Panc1 (cell line): ENCODE results near the gene CYB5D1. TPM values are rescaled to one million over a fixed set of nuclear protein-coding genes. Genes with fewer than 3 reads are reported as not detected.

ENCODE experiments used
- ATAC-seq: fragments of 200-7000 bp; cut with Tn5 transposase; 2 replicates; pipeline ENCODE4 v1.9.1; 2020; ENCODE audit warnings: mild to moderate bottlenecking, moderate library complexity
- BruUV-seq: library from RNA; stranded (reverse); fragments of 400-500 nt; replicated peaks from 2 replicates; lab custom pipeline; 2021; lab: Mats Ljungman, UMichigan
- CTCF ChIA-PET: fragments of 300-600 bp; sonication (Branson Sonifier 250); formaldehyde crosslinking; loops from one replicate; lab custom pipeline; 2022; ENCODE audit warnings: antibody characterized with exemption; lab: Charles Lee
- POLR2A ChIA-PET: fragments of 300-600 bp; sonication (Branson Sonifier 250); formaldehyde crosslinking; loops from one replicate; lab custom pipeline; 2022; ENCODE audit warnings: antibody characterized with exemption; lab: Charles Lee
- DNase-seq: peaks from one replicate; pipeline ENCODE4 v3.0.0-alpha.2; 2010; ENCODE audit warnings: low read depth, low spot score
- H3K27ac ChIP-seq: 2 replicates; pipeline ENCODE4 v1.5.1; 2011; ENCODE audit warnings: mild to moderate bottlenecking, low read length, inconsistent platforms
- H3K27me3 ChIP-seq: fragments of 200-500 bp; sonication (Bioruptor generic); 2 replicates; pipeline ENCODE4 v1.6.0; 2014; ENCODE audit warnings: low read length, inconsistent platforms; ENCODE audit not compliant: control insufficient read depth, insufficient read depth
- H3K36me3 ChIP-seq: fragments of 200-500 bp; sonication (Bioruptor generic); 2 replicates; pipeline ENCODE4 v1.5.1; 2014; ENCODE audit warnings: inconsistent platforms, mild to moderate bottlenecking, low read length, moderate library complexity; ENCODE audit not compliant: control insufficient read depth, insufficient read depth
- H3K4me1 ChIP-seq: 2 replicates; pipeline ENCODE4 v1.5.1; 2011; ENCODE audit warnings: inconsistent platforms, mild to moderate bottlenecking, low read length, moderate library complexity; ENCODE audit not compliant: control insufficient read depth, insufficient read depth
- H3K4me3 ChIP-seq, 2 experiments: 2 replicates each; pipeline ENCODE4 v1.5.1; 2011 to 2012; ENCODE audit warnings: low read depth in 2 of 2, low read length in 2 of 2, mild to moderate bottlenecking in 2 of 2, inconsistent platforms in 1 of 2, moderate library complexity in 1 of 2
- H3K9me3 ChIP-seq: fragments of 200-500 bp; sonication (Bioruptor generic); 2 replicates; pipeline ENCODE4 v1.5.1; 2014; ENCODE audit warnings: low read depth, mild to moderate bottlenecking, inconsistent platforms, low read length, moderate library complexity; ENCODE audit not compliant: control insufficient read depth, insufficient read depth
- CTCF ChIP-seq: fragments of 450-650 bp; IDR thresholded peaks from 2 replicates; pipeline ENCODE4 v1.5.1; 2017; ENCODE audit warnings: mild to moderate bottlenecking
- POLR2AphosphoS5 ChIP-seq: IDR thresholded peaks from 2 replicates; pipeline ENCODE4 v1.6.1; 2012; ENCODE audit warnings: mild to moderate bottlenecking, low read depth, low read length, moderate library complexity
- REST ChIP-seq, 2 experiments: IDR thresholded peaks; 2 replicates each; pipeline ENCODE4 v1.6.1; 2011 to 2012; ENCODE audit warnings: low read depth in 2 of 2, control low read depth in 1 of 2, low read length in 1 of 2, mild to moderate bottlenecking in 1 of 2, moderate library complexity in 1 of 2; ENCODE audit not compliant: insufficient read depth in 1 of 2
- SIN3A ChIP-seq: IDR thresholded peaks from 2 replicates; pipeline ENCODE4 v1.6.1; 2012; ENCODE audit warnings: low read depth, mild to moderate bottlenecking, low read length, moderate library complexity, borderline replicate concordance; ENCODE audit not compliant: insufficient read depth
- TCF7L2 ChIP-seq: IDR thresholded peaks from 2 replicates; pipeline ENCODE4 v1.6.1; 2011; ENCODE audit warnings: mild to moderate bottlenecking, low read depth, low read length, inconsistent platforms
- in situ Hi-C: cut with HindIII; loops from 2 replicates; pipeline ENCODE4 v1.10.0; 2016; ENCODE audit warnings: low sequenced_read_pairs, low pct_unique_long_range_greater_than_20kb
- intact Hi-C: fragments of 100-400 bp; cut with micrococcal nuclease; formaldehyde crosslinking; loops from one replicate; pipeline ENCODE4 v1.10.0; 2022; ENCODE audit not compliant: unreplicated experiment
- total RNA-seq: library from RNA; stranded (reverse); gene quantifications from one replicate; pipeline ENCODE4 v1.2.1, GENCODE V29; 2021; ENCODE audit not compliant: unreplicated experiment

CYB5D1 gene
- total RNA-seq, 1 experiment from 2014 or later = 8.6 TPM

DNA sequence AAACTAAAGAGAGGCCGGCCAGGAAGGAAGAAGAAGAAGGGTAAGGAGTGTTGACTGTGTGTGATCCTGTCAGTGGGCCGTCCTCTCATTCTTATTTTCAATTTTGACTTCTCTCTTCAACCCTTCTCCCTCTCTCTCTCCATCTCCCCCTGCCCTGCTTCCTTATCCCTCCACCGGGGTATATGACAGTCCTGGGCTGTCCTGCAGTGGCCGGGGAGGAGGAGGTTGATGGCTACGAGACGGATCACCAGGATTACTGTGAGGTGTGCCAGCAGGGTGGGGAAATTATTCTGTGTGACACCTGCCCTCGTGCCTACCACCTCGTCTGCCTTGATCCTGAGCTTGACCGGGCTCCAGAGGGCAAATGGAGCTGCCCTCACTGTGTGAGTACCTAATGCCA, 36.4 kb downstream of the CYB5D1 start:
- peaks cover 13% of the 10 kb centered on the region for H3K36me3 ChIP-seq
- in situ Hi-C loops = no loop called here
- CTCF ChIA-PET = no interaction called here

DNA sequence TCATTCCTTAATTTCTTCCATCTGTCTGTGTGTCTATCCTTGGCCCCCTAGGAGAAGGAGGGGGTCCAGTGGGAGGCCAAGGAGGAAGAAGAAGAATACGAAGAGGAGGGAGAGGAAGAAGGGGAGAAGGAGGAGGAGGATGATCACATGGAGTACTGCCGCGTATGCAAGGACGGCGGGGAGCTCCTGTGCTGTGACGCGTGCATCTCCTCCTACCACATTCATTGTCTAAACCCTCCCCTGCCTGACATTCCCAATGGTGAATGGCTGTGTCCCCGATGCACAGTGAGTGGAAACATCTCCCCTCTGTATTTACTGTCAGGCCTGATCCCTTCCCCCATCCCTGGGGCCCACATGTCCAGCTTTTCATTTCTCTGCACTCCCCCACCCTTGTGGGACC, 37.1 kb downstream of the CYB5D1 start:
- CTCF ChIA-PET = no interaction called here
- no peak overlapping the region for H3K4me3 ChIP-seq
- ATAC-seq (no peak), DNase-seq (no peak)
- no peak for TF ChIP-seq POLR2AphosphoS5
- no peak for TF ChIP-seq TCF7L2
- TF ChIP-seq CTCF = no peak
- TF ChIP-seq SIN3A = no peak
- TF ChIP-seq REST (IDR thresholded peaks at IDR 0.05; ENCODE audit: insufficient read depth in 1 of 2, low read depth in 2 of 2, low read length in 1 of 2) = no peak
- no peak overlapping the region for H3K27ac ChIP-seq
- H3K4me1 ChIP-seq = peaks cover under 1% of the 10 kb centered on the region
- POLR2A ChIA-PET = no interaction called here
- in situ Hi-C loops = no loop called here
- intact Hi-C loops = no loop called here
- no peaks in the 10 kb centered on the region for H3K27me3 ChIP-seq
- no peaks in the 10 kb centered on the region for H3K9me3 ChIP-seq
- no TSS peak for BruUV-seq
- peaks cover 13% of the 10 kb centered on the region for H3K36me3 ChIP-seq

More for the DNA sequence above, 36.4 kb downstream of the CYB5D1 start:
- POLR2A ChIA-PET = no interaction called here
- Histone ChIP-seq H3K4me3 (no peak overlapping the region), H3K4me1 (peaks cover 7% of the 10 kb centered on the region), H3K27me3 (no peaks in the 10 kb centered on the region), H3K27ac (no peak overlapping the region), H3K9me3 (no peaks in the 10 kb centered on the region)
- BruUV-seq = TSS peak; percentile 82
- TF ChIP-seq SIN3A (no peak), CTCF (no peak), REST (IDR thresholded peaks at IDR 0.05; ENCODE audit: insufficient read depth in 1 of 2, low read depth in 2 of 2, low read length in 1 of 2) (no peak), TCF7L2 (no peak), POLR2AphosphoS5 (no peak)
- no peak for DNase-seq
- no peak for ATAC-seq
- intact Hi-C loops = no loop called here
